ENCODE data around the gene NRCAM. TPM values are rescaled to one million over a fixed set of nuclear protein-coding genes. Genes with fewer than 3 reads are reported as not detected.
"Not testable (repeated sequence)": the region's sequence is repeated elsewhere in the genome, so short reads cannot be mapped to it uniquely, and the experiment has no call there.

NRCAM gene
- total RNA-seq, 1 donor = 1.3 TPM

DNA sequence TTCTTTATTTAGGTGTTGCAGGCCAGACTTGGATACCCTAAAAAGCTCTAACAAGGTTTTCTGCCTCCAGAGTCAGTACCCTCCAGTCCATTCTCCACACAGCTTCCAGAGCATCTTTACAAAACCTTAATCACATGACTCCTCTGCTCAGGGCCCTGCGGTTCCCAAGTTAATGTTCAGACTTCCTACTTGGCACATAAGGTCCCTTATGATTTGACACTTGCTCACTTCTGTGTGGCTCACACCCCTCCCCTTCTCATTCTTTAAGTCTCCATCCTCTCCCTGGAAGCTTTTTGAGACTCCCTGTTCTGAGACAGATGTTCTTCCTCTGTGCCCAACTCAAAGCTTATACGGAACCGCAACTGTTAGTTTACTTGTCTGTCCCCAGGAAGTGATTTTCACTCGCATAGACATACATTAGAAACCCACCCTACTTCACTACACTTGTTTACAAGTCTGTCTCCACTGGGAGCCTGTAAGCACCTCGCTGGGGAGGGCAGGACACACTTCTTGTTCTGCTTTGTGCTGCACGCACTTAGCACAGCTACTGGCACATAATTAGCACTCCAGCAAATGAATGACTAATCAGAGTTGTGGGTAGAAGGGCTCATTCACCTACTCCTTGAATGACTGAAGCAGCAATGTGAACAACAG is 171.8 kb downstream of the NRCAM start:
- no peak for DNase-seq (ENCODE audit: low read depth)
- no peak for TF ChIP-seq CTCF (IDR thresholded peaks at IDR 0.05; ENCODE audit: insufficient read depth, low read depth, low read length)
- H3K4me3 ChIP-seq (ENCODE audit: low read depth, low read length) = no peak overlapping the region

GRCh38 chr7:108283252-108283651 is 173.0 kb downstream of the NRCAM start:
- no peak overlapping the region for H3K4me3 ChIP-seq (ENCODE audit: low read depth, low read length)
- no peak for TF ChIP-seq CTCF (IDR thresholded peaks at IDR 0.05; ENCODE audit: insufficient read depth, low read depth, low read length)
- no peak for DNase-seq (ENCODE audit: low read depth)

DNA sequence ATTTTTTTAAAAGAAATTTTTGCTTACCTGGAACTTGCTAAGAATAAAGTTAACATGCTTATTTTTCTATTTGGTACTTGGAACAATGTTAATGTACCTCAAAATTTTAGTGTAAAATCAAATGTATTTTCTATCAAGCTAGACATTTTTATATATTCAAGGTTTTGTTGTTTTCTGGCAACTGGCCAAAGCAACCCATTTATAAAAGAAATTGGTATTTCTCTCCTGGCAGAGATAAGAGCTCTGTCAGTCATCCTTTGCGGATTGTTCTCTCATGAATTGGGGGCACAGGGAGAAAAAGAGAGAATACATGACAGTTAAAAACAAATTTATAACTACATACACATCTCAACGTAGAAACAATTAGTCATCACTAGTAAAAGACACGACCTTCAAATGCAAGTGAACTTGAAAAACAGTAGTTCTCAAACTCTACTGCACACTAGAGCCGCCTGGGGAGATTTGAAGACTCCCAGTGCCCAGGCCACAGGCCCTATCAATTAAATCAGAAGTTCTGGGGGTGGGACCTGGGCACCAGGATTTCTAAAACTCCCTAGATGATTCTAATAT is 173.7 kb downstream of the NRCAM start:
- no peak overlapping the region for H3K4me3 ChIP-seq (ENCODE audit: low read depth, low read length)
- TF ChIP-seq CTCF (IDR thresholded peaks at IDR 0.05; ENCODE audit: insufficient read depth, low read depth, low read length) = no peak
- DNase-seq (ENCODE audit: low read depth) = no peak

DNA sequence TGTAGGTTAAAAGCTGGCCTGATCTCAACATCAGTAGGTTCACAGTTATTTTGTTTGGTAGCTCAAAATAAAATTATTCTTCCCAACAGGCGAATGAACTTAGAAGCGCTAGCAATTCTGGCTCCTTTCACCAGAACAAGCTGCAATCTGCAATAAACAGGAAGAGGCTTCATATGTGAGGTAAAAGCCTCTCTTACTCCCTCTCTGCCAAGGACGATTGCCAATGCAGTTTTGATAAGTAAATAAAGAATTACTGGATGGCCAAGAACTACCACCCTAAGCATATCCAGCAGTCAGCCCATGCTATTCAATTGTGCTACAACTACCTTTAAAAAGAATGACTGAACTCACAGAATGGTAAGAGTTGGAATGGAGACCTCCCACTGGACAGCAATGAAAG is 176.1 kb downstream of the NRCAM start:
- no peak for DNase-seq (ENCODE audit: low read depth)
- TF ChIP-seq CTCF (IDR thresholded peaks at IDR 0.05; ENCODE audit: insufficient read depth, low read depth, low read length) = no peak

GRCh38 chr7:108278776-108279175 is 177.5 kb downstream of the NRCAM start:
- TF ChIP-seq CTCF (IDR thresholded peaks at IDR 0.05; ENCODE audit: insufficient read depth, low read depth, low read length) = no peak
- no peak overlapping the region for H3K4me3 ChIP-seq (ENCODE audit: low read depth, low read length)
- DNase-seq (ENCODE audit: low read depth) = no peak

More for the DNA sequence above, 176.1 kb downstream of the NRCAM start:
- no peak overlapping the region for H3K4me3 ChIP-seq (ENCODE audit: low read depth, low read length)

DNA sequence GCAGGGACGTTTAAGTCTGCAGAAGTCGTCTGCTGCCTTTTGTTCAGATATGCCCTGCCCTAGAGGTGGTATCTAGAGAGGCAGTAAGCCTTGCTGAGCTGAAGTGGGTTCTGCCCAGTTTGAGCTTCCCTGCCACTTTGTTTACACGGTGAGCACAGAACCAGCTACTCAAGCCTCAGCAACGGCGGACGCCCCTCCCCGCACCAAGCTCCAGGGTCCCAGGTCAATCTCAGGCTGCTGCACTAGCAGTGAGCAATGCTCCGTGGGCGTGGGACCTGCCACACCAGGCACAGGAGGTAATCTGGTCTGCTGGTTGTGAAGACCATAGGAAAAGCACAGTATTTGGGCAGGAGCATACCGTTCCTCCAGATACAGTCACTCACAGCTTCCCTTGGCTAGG is 178.0 kb downstream of the NRCAM start:
- no peak for TF ChIP-seq CTCF (IDR thresholded peaks at IDR 0.05; ENCODE audit: insufficient read depth, low read depth, low read length)
- no peak overlapping the region for H3K4me3 ChIP-seq (ENCODE audit: low read depth, low read length)
- no peak for DNase-seq (ENCODE audit: low read depth)

DNA sequence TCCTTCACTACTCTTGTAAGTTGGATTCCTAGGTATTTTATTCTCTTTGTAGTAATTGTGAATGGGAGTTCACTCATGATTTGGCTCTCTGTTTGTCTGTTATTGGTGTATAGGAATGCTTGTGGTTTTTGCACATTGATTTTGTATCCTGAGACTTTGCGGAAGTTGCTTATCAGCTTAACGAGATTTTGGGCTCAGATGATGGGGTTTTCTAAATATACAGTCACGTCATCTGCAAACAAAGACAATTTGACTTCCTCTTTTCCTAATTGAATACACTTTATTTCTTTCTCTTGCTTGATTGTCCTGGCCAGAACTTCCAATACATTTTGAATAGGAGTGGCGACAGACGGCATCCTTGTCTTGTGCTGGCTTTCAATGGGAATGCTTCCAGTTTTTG is 181.8 kb downstream of the NRCAM start:
- H3K4me3 ChIP-seq (ENCODE audit: low read depth, low read length); DNase-seq (ENCODE audit: low read depth): not testable (repeated sequence)

DNA sequence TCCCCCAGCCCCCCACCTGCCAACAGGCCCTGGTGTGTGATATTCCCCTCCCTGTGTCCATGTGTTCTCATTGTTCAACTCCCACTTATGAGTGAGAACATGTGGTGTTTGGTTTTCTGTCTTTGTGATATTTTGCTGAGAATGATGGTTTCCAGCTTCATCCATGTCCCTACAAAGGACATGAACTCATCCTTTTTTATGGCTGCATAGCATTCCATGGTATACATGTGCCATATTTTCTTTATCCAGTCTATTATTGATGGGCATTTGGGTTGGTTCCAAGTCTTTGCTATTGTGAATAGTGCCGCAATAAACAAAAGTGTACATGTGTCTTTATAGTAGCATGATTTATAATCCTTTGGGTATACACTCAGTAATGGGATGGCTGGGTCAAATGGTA is 183.3 kb downstream of the NRCAM start:
- H3K4me3 ChIP-seq (ENCODE audit: low read depth, low read length); DNase-seq (ENCODE audit: low read depth): not testable (repeated sequence)
